ENCODE data around the gene TTBK1. TPM values are rescaled to one million over a fixed set of nuclear protein-coding genes. Genes with fewer than 3 reads are reported as not detected.

TTBK1 gene
- total and polyA plus RNA-seq, 2 donors (not counting 1 experiment from before 2014, with no cell fraction given) = 0.07 TPM; not detected in 1

DNA sequence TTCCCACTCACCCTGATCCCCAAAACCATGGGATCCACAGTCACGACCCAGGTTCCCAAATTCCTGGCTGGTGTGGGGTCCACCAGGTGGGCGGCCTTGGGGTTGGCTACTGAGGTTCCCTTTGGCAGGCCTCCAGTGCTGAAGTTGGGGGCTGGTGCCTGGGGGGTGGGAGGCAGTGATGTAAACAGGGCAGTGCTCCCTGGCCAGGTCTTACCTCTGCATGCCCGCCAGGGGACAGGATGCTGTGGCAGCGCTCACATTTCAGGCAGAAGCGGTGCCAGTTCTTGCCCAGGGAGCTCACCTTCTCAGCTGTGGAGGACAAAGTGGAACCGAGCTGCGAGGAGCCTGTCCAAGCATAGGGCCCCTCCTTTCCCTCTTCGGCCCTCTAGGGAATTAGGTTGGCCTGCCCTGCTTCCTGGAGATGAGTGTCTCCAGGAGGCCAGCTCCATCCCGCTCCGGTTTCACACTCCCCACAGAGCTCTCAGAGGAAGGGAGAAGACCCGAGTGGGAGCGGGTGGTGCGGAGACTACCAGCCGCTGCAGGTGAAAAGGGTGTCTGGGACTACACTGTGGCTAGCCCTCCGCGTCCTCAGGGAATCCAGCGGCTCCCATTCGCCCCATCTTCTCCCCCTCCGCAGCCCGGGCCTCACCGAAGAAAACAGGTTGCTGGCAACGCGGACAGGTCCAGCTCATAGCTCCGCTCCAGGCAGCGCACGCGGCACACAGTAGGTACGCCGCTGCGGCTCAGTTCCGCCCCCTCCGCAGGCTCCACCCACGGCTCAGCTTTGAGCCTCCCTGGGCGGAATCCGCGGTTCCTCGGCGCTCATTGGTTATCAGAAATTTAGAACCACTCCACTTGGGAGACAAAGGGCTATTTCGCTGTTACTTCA, 65.1 kb downstream of the TTBK1 start, which contains the start of gene CRIP3:
TSS of gene CRIP3 (minus strand) at position 726 of the 889 bp plus-strand sequence. CDS start at position 692, 34 bp downstream.
- peak within 1 kb of the TSS; percentile 92 for H3K4me3 Mint-ChIP-seq
- peak within 1 kb of the TSS; percentile 88 for H3K4me2 ChIP-seq (replicated peaks; ENCODE audit: low read depth, low read length, poor library complexity, severe bottlenecking)
- peak within 1 kb of the TSS; percentile 6 to 15 for H3K27ac ChIP-seq (ENCODE audit: low read length in 2 of 2)
- H3K27me3 Mint-ChIP-seq = no peaks in the 10 kb centered on the region
- peaks cover 2% of the 10 kb centered on the region for H3K9me3 Mint-ChIP-seq (ENCODE audit: insufficient read depth)
- ChIA-PET CTCF (interaction anchor here (0.6 to 4.5 kb wide), 30 partner anchors 9 to 1380 kb away, joined by 3 to 48 read pairs (median 4); partner anchors contain the start of genes ABCC10, DNPH1, SLC22A7 and ZNF318), POLR2A (interaction anchor here (0.7 to 1.6 kb wide), 4 partner anchors 10 to 61 kb away, joined by 3 to 5 read pairs (median 4); partner anchors contain the start of gene ZNF318)
- H3K4me1 ChIP-seq (ENCODE audit: control insufficient read depth in 2 of 2, insufficient read depth in 2 of 2, low read length in 2 of 2) = peaks cover 40 to 43% of the 10 kb centered on the region in 2 donors
- peak; percentile 77 for DNase-seq
- H3K4me1 Mint-ChIP-seq = peaks cover 43% of the 10 kb centered on the region
- peaks cover 0 to 2% of the 10 kb centered on the region in 2 experiments for H3K36me3 ChIP-seq (replicated peaks in 1 of 2; ENCODE audit: control extremely low read depth in 1 of 2, control insufficient read depth in 1 of 2, extremely low read depth in 1 of 2, insufficient read depth in 2 of 2, low read length in 1 of 2)
- ATAC-seq (ENCODE audit: low read depth) = peak; percentile 77
- 10% methylated on average over 37 of the region's 39 CpGs for WGBS (ENCODE audit: insufficient coverage)
- peak within 1 kb of the TSS; percentile 71 for H3K27ac Mint-ChIP-seq
- H3K4me3 ChIP-seq (ENCODE audit: control extremely low read depth in 1 of 5, extremely low read depth in 1 of 5, insufficient read depth in 1 of 5, low read depth in 2 of 5, low read length in 4 of 5) = peak within 1 kb of the TSS in 4 of 5 experiments; percentile 52 to 68 (median 60)
- intact Hi-C loops (cut with micrococcal nuclease) = loop anchor here (1.0 to 2.0 kb wide), 3 partner anchors 26 to 90 kb away; no protein-coding TSS in a partner anchor
- H3K9ac ChIP-seq (ENCODE audit: low read length) = peak within 1 kb of the TSS; percentile 64
- H2AFZ ChIP-seq (ENCODE audit: insufficient read depth, low read depth, low read length, poor library complexity, severe bottlenecking) = peak within 1 kb of the TSS; percentile 79
- no peak for TF ChIP-seq EZH2 (IDR thresholded peaks at IDR 0.05; ENCODE audit: borderline replicate concordance, insufficient read depth, low read depth, low read length, poor library complexity, severe bottlenecking)
- TF ChIP-seq, protein P1, sequence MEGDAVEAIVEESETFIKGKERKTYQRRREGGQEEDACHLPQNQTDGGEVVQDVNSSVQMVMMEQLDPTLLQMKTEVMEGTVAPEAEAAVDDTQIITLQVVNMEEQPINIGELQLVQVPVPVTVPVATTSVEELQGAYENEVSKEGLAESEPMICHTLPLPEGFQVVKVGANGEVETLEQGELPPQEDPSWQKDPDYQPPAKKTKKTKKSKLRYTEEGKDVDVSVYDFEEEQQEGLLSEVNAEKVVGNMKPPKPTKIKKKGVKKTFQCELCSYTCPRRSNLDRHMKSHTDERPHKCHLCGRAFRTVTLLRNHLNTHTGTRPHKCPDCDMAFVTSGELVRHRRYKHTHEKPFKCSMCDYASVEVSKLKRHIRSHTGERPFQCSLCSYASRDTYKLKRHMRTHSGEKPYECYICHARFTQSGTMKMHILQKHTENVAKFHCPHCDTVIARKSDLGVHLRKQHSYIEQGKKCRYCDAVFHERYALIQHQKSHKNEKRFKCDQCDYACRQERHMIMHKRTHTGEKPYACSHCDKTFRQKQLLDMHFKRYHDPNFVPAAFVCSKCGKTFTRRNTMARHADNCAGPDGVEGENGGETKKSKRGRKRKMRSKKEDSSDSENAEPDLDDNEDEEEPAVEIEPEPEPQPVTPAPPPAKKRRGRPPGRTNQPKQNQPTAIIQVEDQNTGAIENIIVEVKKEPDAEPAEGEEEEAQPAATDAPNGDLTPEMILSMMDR (IDR thresholded peaks at IDR 0.05) = peak; percentile 74
- peaks cover 8% of the 10 kb centered on the region for H4K20me1 ChIP-seq (ENCODE audit: control insufficient read depth, insufficient read depth, low read length, poor library complexity, severe bottlenecking)
- H3K79me2 ChIP-seq (ENCODE audit: control insufficient read depth, insufficient read depth, low read length) = peaks cover 9% of the 10 kb centered on the region
- peaks cover 0 to 7% (median 0%) of the 10 kb centered on the region in 3 donors for H3K9me3 ChIP-seq (ENCODE audit: control extremely low read depth in 1 of 3, control insufficient read depth in 2 of 3, insufficient read depth in 1 of 3, low read length in 2 of 3)
- no peaks in the 10 kb centered on the region for H3K27me3 ChIP-seq (replicated peaks in 1 of 4; ENCODE audit: control extremely low read depth in 1 of 4, control insufficient read depth in 3 of 4, insufficient read depth in 4 of 4, low read length in 3 of 4)

All from B cell (primary cell).